ENCODE data around the gene VWF.
"Not testable (repeated sequence)": the region's sequence is repeated elsewhere in the genome, so short reads cannot be mapped to it uniquely, and the experiment has no call there.

The VWF gene

DNA sequence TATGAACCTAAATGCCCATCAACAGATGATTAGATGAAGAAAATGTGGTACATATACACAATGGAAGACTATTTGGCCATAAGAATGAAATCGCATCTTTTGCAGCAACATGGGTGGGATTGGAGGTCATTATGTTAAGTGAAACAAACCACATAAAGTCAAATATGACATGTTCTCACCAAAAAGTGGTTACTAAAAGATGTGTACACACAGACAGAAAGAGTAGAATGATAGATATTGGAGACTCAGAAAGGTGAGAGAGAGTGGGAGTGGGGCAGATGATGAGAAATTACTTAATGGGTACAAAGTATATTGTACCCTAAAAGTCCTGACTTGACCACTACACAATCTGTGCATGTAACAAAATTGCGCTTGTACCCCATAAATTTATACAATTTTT is 19.6 kb downstream of the VWF start:
- Histone ChIP-seq H3K27me3 (ENCODE audit: control insufficient read depth in 1 of 2, insufficient read depth in 2 of 2, low read length in 2 of 2) (no peaks in the 10 kb centered on the region), H3K36me3 (ENCODE audit: control insufficient read depth in 1 of 2, insufficient read depth in 2 of 2, low read length in 2 of 2) (no peaks in the 10 kb centered on the region), H3K9ac (ENCODE audit: low read depth in 1 of 2, low read length in 2 of 2) (no peak overlapping the region), H3K4me1 (ENCODE audit: control insufficient read depth in 1 of 2, insufficient read depth in 2 of 2, low read length in 2 of 2) (no peaks in the 10 kb centered on the region), H3K9me3 (ENCODE audit: control insufficient read depth in 1 of 2, low read length in 2 of 2) (no peaks in the 10 kb centered on the region), H3K27ac (ENCODE audit: low read depth, low read length) (no peak overlapping the region), H3K4me3 (ENCODE audit: low read depth in 1 of 2, low read length in 2 of 2) (no peak overlapping the region)

DNA sequence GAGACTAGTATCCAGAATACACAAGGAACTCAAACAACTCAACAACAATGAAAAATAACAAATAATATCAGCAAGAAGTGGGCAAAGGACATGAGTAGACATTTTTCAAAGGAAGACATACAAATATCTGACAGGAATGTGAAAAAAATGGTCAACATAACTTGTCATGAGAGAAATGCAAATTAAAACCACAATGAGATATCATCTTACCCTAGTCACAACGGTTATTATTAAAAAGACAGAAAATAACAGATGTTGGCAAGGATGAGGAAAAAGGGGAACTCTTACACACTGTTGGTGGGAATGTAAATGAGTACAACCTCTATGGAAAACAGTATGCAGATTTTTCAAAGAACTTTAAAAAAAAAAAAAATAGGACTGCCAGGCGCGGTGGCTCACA is 20.4 kb downstream of the VWF start:
- Histone ChIP-seq H3K27ac (ENCODE audit: low read depth, low read length) (no peak overlapping the region), H3K4me3 (ENCODE audit: low read depth in 1 of 2, low read length in 2 of 2) (no peak overlapping the region), H3K36me3 (ENCODE audit: control insufficient read depth in 1 of 2, insufficient read depth in 2 of 2, low read length in 2 of 2) (no peaks in the 10 kb centered on the region), H3K9ac (ENCODE audit: low read depth in 1 of 2, low read length in 2 of 2) (no peak overlapping the region), H3K9me3 (ENCODE audit: control insufficient read depth in 1 of 2, low read length in 2 of 2) (no peaks in the 10 kb centered on the region), H3K4me1 (ENCODE audit: control insufficient read depth in 1 of 2, insufficient read depth in 2 of 2, low read length in 2 of 2) (no peaks in the 10 kb centered on the region), H3K27me3 (ENCODE audit: control insufficient read depth in 1 of 2, insufficient read depth in 2 of 2, low read length in 2 of 2) (no peaks in the 10 kb centered on the region)

DNA sequence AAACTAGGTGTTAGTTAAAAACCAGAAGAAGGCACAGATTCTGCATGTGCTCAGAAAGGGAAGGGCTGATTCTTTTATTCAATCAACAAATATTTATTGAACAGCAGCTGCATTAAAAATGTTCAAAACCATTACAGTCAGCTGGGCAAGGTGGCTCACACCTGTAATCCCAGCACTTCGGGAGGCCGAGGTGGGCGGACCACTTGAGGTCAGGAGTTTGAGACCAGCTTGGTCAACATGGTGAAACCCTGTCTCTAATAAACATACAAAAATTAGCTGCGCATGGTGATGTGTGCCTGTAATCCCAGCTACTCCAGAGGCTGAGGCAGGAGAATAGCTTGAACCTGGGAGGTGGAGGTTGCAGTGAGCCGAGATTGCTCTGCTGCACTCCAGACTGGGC is 22.4 kb downstream of the VWF start:
- H3K36me3 ChIP-seq (ENCODE audit: control insufficient read depth in 1 of 2, insufficient read depth in 2 of 2, low read length in 2 of 2); H3K27ac ChIP-seq (ENCODE audit: low read depth, low read length); H3K4me1 ChIP-seq (ENCODE audit: control insufficient read depth in 1 of 2, insufficient read depth in 2 of 2, low read length in 2 of 2); H3K4me3 ChIP-seq (ENCODE audit: low read depth in 1 of 2, low read length in 2 of 2); H3K9ac ChIP-seq (ENCODE audit: low read depth in 1 of 2, low read length in 2 of 2); H3K9me3 ChIP-seq (ENCODE audit: control insufficient read depth in 1 of 2, low read length in 2 of 2); H3K27me3 ChIP-seq (ENCODE audit: control insufficient read depth in 1 of 2, insufficient read depth in 2 of 2, low read length in 2 of 2): not testable (repeated sequence)

DNA sequence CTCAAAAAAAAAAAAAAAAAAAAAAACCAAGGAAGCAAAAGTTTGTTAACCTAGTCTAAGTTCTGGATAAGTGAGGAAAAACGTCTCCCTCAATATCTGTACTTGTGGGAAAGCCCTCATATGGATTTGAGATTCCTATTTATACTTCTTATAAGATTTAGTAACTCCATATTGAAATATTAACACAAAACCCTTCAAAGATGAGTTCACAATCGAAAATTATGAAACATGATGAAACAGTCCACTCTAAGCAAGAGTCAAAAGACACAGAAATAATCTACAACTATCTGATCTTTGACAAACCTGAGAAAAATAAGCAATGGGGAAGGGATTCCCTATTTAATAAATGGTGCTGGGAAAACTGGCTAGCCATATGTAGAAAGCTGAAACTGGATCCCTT is 25.2 kb downstream of the VWF start:
- H3K36me3 ChIP-seq (ENCODE audit: control insufficient read depth in 1 of 2, insufficient read depth in 2 of 2, low read length in 2 of 2), result no peaks in the 10 kb centered on the region
- no peak overlapping the region for H3K9ac ChIP-seq (ENCODE audit: low read depth in 1 of 2, low read length in 2 of 2)
- H3K9me3 ChIP-seq (ENCODE audit: control insufficient read depth in 1 of 2, low read length in 2 of 2), result no peaks in the 10 kb centered on the region
- no peak overlapping the region for H3K4me3 ChIP-seq (ENCODE audit: low read depth in 1 of 2, low read length in 2 of 2)
- no peaks in the 10 kb centered on the region for H3K4me1 ChIP-seq (ENCODE audit: control insufficient read depth in 1 of 2, insufficient read depth in 2 of 2, low read length in 2 of 2)
- H3K27me3 ChIP-seq (ENCODE audit: control insufficient read depth in 1 of 2, insufficient read depth in 2 of 2, low read length in 2 of 2), result peaks cover 0 to 4% of the 10 kb centered on the region in 2 donors
- no peak overlapping the region for H3K27ac ChIP-seq (ENCODE audit: low read depth, low read length)

DNA sequence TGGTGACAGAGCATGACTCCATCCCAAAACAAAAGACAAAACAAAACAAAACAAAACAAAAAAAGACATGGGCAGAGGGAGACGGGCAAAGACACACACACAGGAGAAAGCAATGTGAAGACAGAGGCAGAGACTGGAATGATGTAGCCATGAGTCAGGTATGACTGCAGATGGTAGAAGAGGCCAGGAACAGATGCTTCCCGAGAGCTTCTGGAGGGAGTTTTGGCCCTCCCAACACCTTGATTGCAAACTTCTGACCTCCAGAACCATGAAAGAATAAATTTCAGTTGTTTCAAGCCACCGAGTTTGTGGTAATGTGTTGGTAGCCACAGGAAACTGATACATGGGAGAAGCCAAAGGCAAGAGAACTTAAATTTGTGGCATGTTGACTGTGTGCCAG is 27.1 kb downstream of the VWF start:
- H3K36me3 ChIP-seq (ENCODE audit: control insufficient read depth in 1 of 2, insufficient read depth in 2 of 2, low read length in 2 of 2), result no peaks in the 10 kb centered on the region
- peaks cover 0 to 4% of the 10 kb centered on the region in 2 donors for H3K27me3 ChIP-seq (ENCODE audit: control insufficient read depth in 1 of 2, insufficient read depth in 2 of 2, low read length in 2 of 2)
- H3K9ac ChIP-seq (ENCODE audit: low read depth in 1 of 2, low read length in 2 of 2), result no peak overlapping the region
- H3K9me3 ChIP-seq (ENCODE audit: control insufficient read depth in 1 of 2, low read length in 2 of 2), result no peaks in the 10 kb centered on the region
- H3K4me1 ChIP-seq (ENCODE audit: control insufficient read depth in 1 of 2, insufficient read depth in 2 of 2, low read length in 2 of 2), result peaks cover 13% of the 10 kb centered on the region in 2 donors
- H3K27ac ChIP-seq (ENCODE audit: low read depth, low read length), result no peak overlapping the region
- no peak overlapping the region for H3K4me3 ChIP-seq (ENCODE audit: low read depth in 1 of 2, low read length in 2 of 2)

DNA sequence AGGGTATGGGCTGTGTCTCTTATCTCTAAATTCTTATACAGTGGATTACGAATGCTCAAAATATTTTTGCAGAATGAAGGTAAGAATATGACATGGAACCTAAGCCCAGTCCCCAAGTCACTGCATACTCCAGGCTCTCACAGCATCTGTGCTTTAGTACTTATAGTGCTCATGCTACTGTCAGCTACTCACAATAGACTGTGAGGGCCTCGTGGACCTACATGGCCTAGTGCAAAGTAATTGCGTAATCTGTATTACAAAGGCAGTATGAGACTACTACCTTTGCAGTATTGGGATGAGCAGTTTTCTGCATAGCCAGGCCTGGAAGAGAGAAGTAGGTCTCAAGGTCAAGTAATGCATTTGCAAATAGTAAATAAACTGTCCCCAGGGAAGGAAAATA is 27.9 kb downstream of the VWF start:
- H3K9ac ChIP-seq (ENCODE audit: low read depth in 1 of 2, low read length in 2 of 2), result no peak overlapping the region
- H3K4me1 ChIP-seq (ENCODE audit: control insufficient read depth in 1 of 2, insufficient read depth in 2 of 2, low read length in 2 of 2), result peaks cover 13% of the 10 kb centered on the region in 2 donors
- no peak overlapping the region for H3K4me3 ChIP-seq (ENCODE audit: low read depth in 1 of 2, low read length in 2 of 2)
- no peak overlapping the region for H3K27ac ChIP-seq (ENCODE audit: low read depth, low read length)
- H3K36me3 ChIP-seq (ENCODE audit: control insufficient read depth in 1 of 2, insufficient read depth in 2 of 2, low read length in 2 of 2), result no peaks in the 10 kb centered on the region
- peaks cover 0 to 4% of the 10 kb centered on the region in 2 donors for H3K27me3 ChIP-seq (ENCODE audit: control insufficient read depth in 1 of 2, insufficient read depth in 2 of 2, low read length in 2 of 2)
- H3K9me3 ChIP-seq (ENCODE audit: control insufficient read depth in 1 of 2, low read length in 2 of 2), result no peaks in the 10 kb centered on the region

DNA sequence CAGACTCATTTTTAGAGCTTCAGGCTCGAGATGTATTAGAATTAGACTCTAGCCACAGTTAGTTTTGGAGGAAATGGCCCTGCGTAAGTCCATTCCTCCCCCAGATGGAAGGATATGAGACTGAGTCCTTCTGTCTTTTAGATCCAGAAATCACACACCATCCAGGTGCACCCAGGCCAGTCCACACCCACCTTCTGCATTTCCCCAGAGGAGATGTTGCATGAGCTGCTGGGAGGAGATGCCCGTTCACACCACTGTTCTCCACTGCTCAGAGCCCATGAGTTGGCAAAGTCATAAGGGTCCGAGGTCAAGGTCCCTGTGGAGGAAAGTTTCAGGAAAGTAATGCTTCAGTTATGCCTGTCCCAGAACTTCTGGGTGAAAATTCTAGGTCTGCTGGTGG is 29.2 kb downstream of the VWF start:
- no peak overlapping the region for H3K4me3 ChIP-seq (ENCODE audit: low read depth in 1 of 2, low read length in 2 of 2)
- H3K9ac ChIP-seq (ENCODE audit: low read depth in 1 of 2, low read length in 2 of 2), result no peak overlapping the region
- peaks cover 0 to 4% of the 10 kb centered on the region in 2 donors for H3K27me3 ChIP-seq (ENCODE audit: control insufficient read depth in 1 of 2, insufficient read depth in 2 of 2, low read length in 2 of 2)
- H3K9me3 ChIP-seq (ENCODE audit: control insufficient read depth in 1 of 2, low read length in 2 of 2), result no peaks in the 10 kb centered on the region
- H3K27ac ChIP-seq (ENCODE audit: low read depth, low read length), result no peak overlapping the region
- peaks cover 13 to 18% of the 10 kb centered on the region in 2 donors for H3K4me1 ChIP-seq (ENCODE audit: control insufficient read depth in 1 of 2, insufficient read depth in 2 of 2, low read length in 2 of 2)
- H3K36me3 ChIP-seq (ENCODE audit: control insufficient read depth in 1 of 2, insufficient read depth in 2 of 2, low read length in 2 of 2), result no peaks in the 10 kb centered on the region

DNA sequence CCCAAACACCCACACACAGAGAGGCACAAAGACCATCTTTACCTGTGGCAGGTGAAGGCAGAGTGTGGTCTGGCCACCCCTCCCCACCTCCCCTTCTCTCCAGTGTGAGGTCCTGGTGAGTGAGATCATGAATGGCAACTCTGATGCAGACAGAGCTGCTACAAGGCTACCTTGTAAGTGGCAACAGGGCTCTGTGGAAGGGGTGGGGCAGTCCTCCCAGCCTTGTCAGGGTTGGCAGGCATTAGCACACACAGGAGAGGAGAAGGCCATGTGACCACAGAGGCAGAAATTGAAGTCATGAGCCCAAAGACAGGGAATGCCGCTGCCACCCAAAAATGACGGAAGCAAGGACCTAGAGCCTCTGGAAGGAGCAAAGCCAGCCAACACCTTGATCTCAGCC is 30.7 kb downstream of the VWF start:
- Histone ChIP-seq H3K36me3 (ENCODE audit: control insufficient read depth in 1 of 2, insufficient read depth in 2 of 2, low read length in 2 of 2) (no peaks in the 10 kb centered on the region), H3K4me3 (ENCODE audit: low read depth in 1 of 2, low read length in 2 of 2) (no peak overlapping the region), H3K9me3 (ENCODE audit: control insufficient read depth in 1 of 2, low read length in 2 of 2) (no peaks in the 10 kb centered on the region), H3K9ac (ENCODE audit: low read depth in 1 of 2, low read length in 2 of 2) (no peak overlapping the region), H3K27ac (ENCODE audit: low read depth, low read length) (no peak overlapping the region), H3K27me3 (ENCODE audit: control insufficient read depth in 1 of 2, insufficient read depth in 2 of 2, low read length in 2 of 2) (peaks cover 0 to 4% of the 10 kb centered on the region in 2 donors), H3K4me1 (ENCODE audit: control insufficient read depth in 1 of 2, insufficient read depth in 2 of 2, low read length in 2 of 2) (peaks cover 21 to 26% of the 10 kb centered on the region in 2 donors)

DNA sequence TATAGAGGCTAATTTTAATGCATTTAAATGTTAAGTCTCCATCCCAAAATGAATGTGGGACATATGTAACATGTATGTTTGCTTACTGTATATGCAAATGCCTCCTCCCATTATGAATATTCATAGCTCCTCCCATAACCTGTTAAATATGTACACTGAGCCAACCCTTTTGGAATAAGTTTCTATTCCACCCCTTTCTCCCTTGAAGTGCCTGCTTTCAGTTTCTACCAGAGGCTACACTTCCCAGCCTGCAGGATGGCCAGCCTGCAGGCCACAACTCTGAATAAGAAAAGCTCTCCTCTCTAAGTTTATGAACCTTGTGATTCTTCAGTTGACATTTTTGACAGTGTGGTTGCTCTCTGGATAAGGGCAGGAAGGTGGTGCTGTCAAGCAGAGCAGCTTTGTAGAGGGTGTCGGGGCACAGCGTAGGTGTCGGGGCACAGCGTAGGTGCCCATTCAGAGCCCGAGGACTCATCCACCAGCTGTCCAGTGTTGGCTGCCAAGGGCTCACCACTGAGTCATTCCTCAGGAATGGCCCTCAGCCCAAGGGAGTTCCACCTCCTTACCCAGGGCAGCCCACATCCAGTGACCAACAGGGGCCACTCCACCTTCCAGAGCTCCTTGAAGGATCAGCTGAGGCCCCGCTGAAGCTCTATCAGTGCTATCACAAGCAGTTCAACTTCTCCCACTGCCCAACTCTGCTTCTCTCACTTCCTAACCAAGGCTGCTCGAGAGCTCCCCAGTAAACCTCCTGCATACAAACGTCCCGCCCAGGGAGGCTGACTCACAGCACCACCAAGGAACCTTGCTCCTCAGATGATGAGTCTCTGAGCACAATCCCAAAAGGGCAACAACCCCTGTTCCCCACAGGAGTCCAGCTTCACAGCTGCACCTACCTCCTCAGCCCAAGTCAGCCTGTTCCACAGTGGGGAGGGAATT is 31.4 kb downstream of the VWF start:
- no peak overlapping the region for H3K4me3 ChIP-seq (ENCODE audit: low read depth in 1 of 2, low read length in 2 of 2)
- no peak overlapping the region for H3K9ac ChIP-seq (ENCODE audit: low read depth in 1 of 2, low read length in 2 of 2)
- peaks cover 23 to 29% of the 10 kb centered on the region in 2 donors for H3K4me1 ChIP-seq (ENCODE audit: control insufficient read depth in 1 of 2, insufficient read depth in 2 of 2, low read length in 2 of 2)
- H3K27ac ChIP-seq (ENCODE audit: low read depth, low read length), result no peak overlapping the region
- H3K9me3 ChIP-seq (ENCODE audit: control insufficient read depth in 1 of 2, low read length in 2 of 2), result no peaks in the 10 kb centered on the region
- H3K27me3 ChIP-seq (ENCODE audit: control insufficient read depth in 1 of 2, insufficient read depth in 2 of 2, low read length in 2 of 2), result peaks cover 0 to 4% of the 10 kb centered on the region in 2 donors
- H3K36me3 ChIP-seq (ENCODE audit: control insufficient read depth in 1 of 2, insufficient read depth in 2 of 2, low read length in 2 of 2), result no peaks in the 10 kb centered on the region

DNA sequence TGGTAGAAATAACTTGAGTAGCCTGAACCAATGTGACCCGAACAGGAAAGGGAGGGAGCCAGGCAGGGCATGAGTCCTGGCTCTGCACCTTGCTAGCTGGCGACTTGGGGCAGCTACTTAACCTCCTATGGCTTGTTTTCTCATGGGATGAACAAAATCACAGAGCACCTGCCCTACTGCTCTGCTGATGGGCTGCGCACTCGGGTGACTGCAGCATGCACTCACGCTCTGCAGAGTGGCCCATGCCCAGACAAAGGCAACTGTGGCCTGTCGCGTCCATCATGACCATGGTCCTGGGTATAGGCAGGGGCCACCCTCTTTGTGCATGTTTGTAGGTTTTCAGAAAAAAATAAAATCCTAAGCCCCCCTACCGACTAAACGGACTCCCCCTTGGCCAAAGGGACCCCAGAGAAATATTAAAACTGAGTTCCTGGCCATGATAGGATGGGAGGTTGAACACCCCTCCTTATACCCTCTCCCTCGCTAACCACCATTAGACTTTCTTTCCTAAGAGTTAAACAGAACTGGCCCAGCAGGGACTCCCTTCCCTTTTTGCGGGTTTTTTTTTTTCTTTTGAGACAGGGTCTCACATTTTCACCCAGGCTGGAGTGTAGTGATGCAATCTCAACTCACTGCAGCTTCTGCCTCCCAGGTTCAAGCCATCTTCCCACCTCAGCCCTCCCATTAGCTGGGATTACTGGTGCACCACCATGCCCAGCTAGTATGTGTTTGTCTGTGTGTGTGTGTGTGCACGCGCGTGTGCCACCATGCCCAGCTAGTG is 32.5 kb downstream of the VWF start:
- H3K9ac ChIP-seq (ENCODE audit: low read depth in 1 of 2, low read length in 2 of 2), result no peak overlapping the region
- H3K4me3 ChIP-seq (ENCODE audit: low read depth in 1 of 2, low read length in 2 of 2), result no peak overlapping the region
- no peaks in the 10 kb centered on the region for H3K9me3 ChIP-seq (ENCODE audit: control insufficient read depth in 1 of 2, low read length in 2 of 2)
- no peak overlapping the region for H3K27ac ChIP-seq (ENCODE audit: low read depth, low read length)
- H3K4me1 ChIP-seq (ENCODE audit: control insufficient read depth in 1 of 2, insufficient read depth in 2 of 2, low read length in 2 of 2), result peaks cover 23 to 29% of the 10 kb centered on the region in 2 donors
- H3K27me3 ChIP-seq (ENCODE audit: control insufficient read depth in 1 of 2, insufficient read depth in 2 of 2, low read length in 2 of 2), result peaks cover 0 to 4% of the 10 kb centered on the region in 2 donors
- no peaks in the 10 kb centered on the region for H3K36me3 ChIP-seq (ENCODE audit: control insufficient read depth in 1 of 2, insufficient read depth in 2 of 2, low read length in 2 of 2)

Measured in duodenal mucosa (tissue), 2 donors.